OCI-LY7 (cell line): ENCODE data around the gene TPM2.

ENCODE experiments used
- CTCF ChIP-seq: fragments of 200-600 bp; sonication (generic); conservative IDR thresholded peaks from 2 replicates; pipeline ENCODE4 v1.5.1; 2014; ENCODE audit warnings: mild to moderate bottlenecking, antibody characterized with exemption, low read length, moderate library complexity, mixed read lengths
- EZH2phosphoT487 ChIP-seq: fragments of 200-600 bp; sonication (generic); IDR thresholded peaks from 2 replicates; pipeline ENCODE4 v1.6.1; 2018; ENCODE audit warnings: low read depth, borderline replicate concordance, mild to moderate bottlenecking, mixed run types, antibody characterized with exemption, low read length, moderate library complexity, mixed read lengths

GRCh38 chr9:35667939-35668338 is 21.8 kb downstream of the TPM2 start:
- TF ChIP-seq CTCF (no peak), EZH2phosphoT487 (no peak)
